ENCODE data around the gene BCOR. TPM values are rescaled to one million over a fixed set of nuclear protein-coding genes. Genes with fewer than 3 reads are reported as not detected.

The BCOR gene
- total RNA-seq, 1 experiment from 2014 or later, result 48.3 TPM

DNA sequence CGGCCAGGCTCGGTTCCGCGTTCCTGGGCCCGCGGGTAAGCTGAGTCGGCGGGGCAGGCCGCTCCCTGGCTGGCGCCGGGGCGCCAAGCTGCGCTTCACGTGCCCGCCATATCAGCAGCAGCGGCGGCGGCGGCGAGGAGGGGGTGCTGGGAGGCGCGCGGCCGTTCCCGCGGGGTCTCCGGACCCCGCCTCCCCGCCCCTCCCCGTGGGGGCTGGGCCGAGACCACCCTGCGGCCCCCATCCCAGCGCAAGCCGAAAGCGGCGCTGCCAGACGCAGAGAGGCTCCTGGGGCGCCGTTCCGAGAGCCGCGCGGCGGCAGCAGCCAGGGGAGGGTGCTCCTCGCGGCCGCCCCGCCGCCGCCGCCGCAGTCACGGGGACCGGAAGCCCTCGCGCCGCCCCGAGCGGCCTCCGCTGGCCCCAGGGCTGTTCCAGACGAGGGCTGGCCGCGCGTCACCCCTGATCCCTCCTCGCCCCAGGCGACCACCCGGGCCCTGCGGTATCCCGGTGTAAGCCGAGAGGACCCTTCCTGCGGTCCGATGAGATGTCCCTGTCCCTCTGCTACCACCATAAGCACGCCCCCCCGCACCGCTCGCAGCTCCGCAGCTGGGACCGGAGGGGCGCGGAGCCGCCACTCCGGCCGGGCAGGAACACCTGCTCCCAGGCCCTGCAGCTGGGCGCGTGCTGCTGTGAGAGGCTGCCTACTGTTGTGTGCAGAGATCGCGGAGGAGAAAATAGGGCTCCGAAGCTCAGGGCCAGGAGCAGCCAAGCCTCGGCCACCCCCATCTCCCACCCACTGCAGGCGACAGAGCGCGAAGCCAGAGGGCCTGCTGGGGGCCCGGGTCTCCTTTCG is 7.5 kb upstream of the BCOR start:
- H3K9me3 ChIP-seq (ENCODE audit: control insufficient read depth, insufficient read depth, low read depth, low read length), result no peaks in the 10 kb centered on the region
- POLR2A ChIA-PET, result interaction anchor here (0.6 to 0.7 kb wide), 2 partner anchors 48 to 169 kb away, joined by 3 read pairs; no protein-coding TSS in a partner anchor
- ATAC-seq (0 out of 2 replicates have a peak, but pooled peaks have one; percentile 11), DNase-seq (ENCODE audit: low read depth, low spot score) (no peak)
- peak overlapping the region; percentile 39 to 43 for H3K4me3 ChIP-seq (ENCODE audit: low read depth in 2 of 2, low read length in 2 of 2)
- no peaks in the 10 kb centered on the region for H3K36me3 ChIP-seq (ENCODE audit: control insufficient read depth, insufficient read depth, low read length)
- peak overlapping the region; percentile 70 for H3K27ac ChIP-seq (ENCODE audit: low read length)
- no TSS peak for BruUV-seq (replicated peaks)
- H3K27me3 ChIP-seq (ENCODE audit: control insufficient read depth, insufficient read depth, low read length), result no peaks in the 10 kb centered on the region
- no peak for TF ChIP-seq CTCF (IDR thresholded peaks at IDR 0.05)
- no peak for TF ChIP-seq REST (IDR thresholded peaks at IDR 0.05; ENCODE audit: insufficient read depth in 1 of 2, low read depth in 2 of 2, low read length in 1 of 2)
- TF ChIP-seq POLR2AphosphoS5 (IDR thresholded peaks at IDR 0.05; ENCODE audit: low read depth, low read length), result no peak
- no peak for TF ChIP-seq SIN3A (IDR thresholded peaks at IDR 0.05; ENCODE audit: borderline replicate concordance, insufficient read depth, low read depth, low read length)
- CTCF ChIA-PET, result no interaction called here
- intact Hi-C loops (cut with micrococcal nuclease; ENCODE audit: unreplicated experiment), result loop anchor here (10.0 kb wide), 1 partner anchor 160 kb away; no protein-coding TSS in a partner anchor
- H3K4me1 ChIP-seq (ENCODE audit: control insufficient read depth, insufficient read depth, low read length), result peaks cover 21% of the 10 kb centered on the region
- in situ Hi-C loops (cut with HindIII; ENCODE audit: low pct_unique_long_range_greater_than_20kb, low sequenced_read_pairs), result no loop called here

GRCh38 chrX:40104630-40104984 is 6.8 kb upstream of the BCOR start:
- no peak for DNase-seq (ENCODE audit: low read depth, low spot score)
- H3K9me3 ChIP-seq (ENCODE audit: control insufficient read depth, insufficient read depth, low read depth, low read length), result no peaks in the 10 kb centered on the region
- ChIA-PET CTCF (no interaction called here), POLR2A (interaction anchor here (0.6 to 0.7 kb wide), 2 partner anchors 48 to 169 kb away, joined by 3 read pairs; no protein-coding TSS in a partner anchor)
- in situ Hi-C loops (cut with HindIII; ENCODE audit: low pct_unique_long_range_greater_than_20kb, low sequenced_read_pairs), result no loop called here
- no TSS peak for BruUV-seq (replicated peaks)
- intact Hi-C loops (cut with micrococcal nuclease; ENCODE audit: unreplicated experiment), result loop anchor here (10.0 kb wide), 1 partner anchor 160 kb away; no protein-coding TSS in a partner anchor
- peaks cover 23% of the 10 kb centered on the region for H3K4me1 ChIP-seq (ENCODE audit: control insufficient read depth, insufficient read depth, low read length)
- TF ChIP-seq POLR2AphosphoS5 (IDR thresholded peaks at IDR 0.05; ENCODE audit: low read depth, low read length), result no peak
- no peak for TF ChIP-seq TCF7L2 (IDR thresholded peaks at IDR 0.05; ENCODE audit: low read depth, low read length)
- TF ChIP-seq REST (IDR thresholded peaks at IDR 0.05; ENCODE audit: insufficient read depth in 1 of 2, low read depth in 2 of 2, low read length in 1 of 2), result no peak
- H3K27me3 ChIP-seq (ENCODE audit: control insufficient read depth, insufficient read depth, low read length), result no peaks in the 10 kb centered on the region
- ATAC-seq, result no peak
- H3K27ac ChIP-seq (ENCODE audit: low read length), result peak overlapping the region; percentile 61
- no peaks in the 10 kb centered on the region for H3K36me3 ChIP-seq (ENCODE audit: control insufficient read depth, insufficient read depth, low read length)
- peak overlapping the region; percentile 37 to 43 for H3K4me3 ChIP-seq (ENCODE audit: low read depth in 2 of 2, low read length in 2 of 2)
